B cell (primary cell): ENCODE data around the gene ASPRV1. TPM values are rescaled to one million over a fixed set of nuclear protein-coding genes. Genes with fewer than 3 reads are reported as not detected.

Source experiments
- ATAC-seq: fragments of 200-7000 bp; cut with Tn5 transposase; one replicate; pipeline ENCODE4 v1.10.0; 2021; ENCODE audit warnings: low read depth, mild to moderate bottlenecking, moderate number of reproducible peaks, moderate library complexity
- CTCF ChIA-PET: fragments of 350-600 bp; sonication (Branson Sonifier 250); formaldehyde crosslinking; loops from one replicate; lab custom pipeline; 2021; ENCODE audit warnings: antibody characterized with exemption, inconsistent platforms; lab: Charles Lee
- POLR2A ChIA-PET: fragments of 350-600 bp; sonication (Branson Sonifier 250); formaldehyde crosslinking; loops from one replicate; lab custom pipeline; 2021; ENCODE audit warnings: antibody characterized with exemption; lab: Charles Lee
- DNase-seq: peaks from one replicate; pipeline ENCODE4 v3.0.0; 2013
- H2AFZ ChIP-seq: 2 replicates; pipeline ENCODE4 v1.6.1; 2012; ENCODE audit warnings: mild to moderate bottlenecking, low read depth, low read length; ENCODE audit not compliant: insufficient read depth, poor library complexity, severe bottlenecking
- H3K27ac ChIP-seq, 2 donors: 1 replicate in 1 of 2; 2 replicates in 1 of 2; pipeline ENCODE4 v1.5.1; 2012 to 2013; ENCODE audit warnings: low read length in 2 of 2, mild to moderate bottlenecking in 2 of 2, moderate library complexity in 1 of 2
- H3K27me3 ChIP-seq, 4 experiments: fragments of 200-600 bp in 1 of 4; sonication (generic) in 1 of 4; replicated peaks in 1 of 4; 1 replicate in 2 of 4; 2 replicates in 2 of 4; pipeline versions ENCODE4 v1.6.1 to v1.7.0; 2013 to 2016; ENCODE audit warnings: low read length in 3 of 4, mild to moderate bottlenecking in 2 of 4, mixed read lengths in 1 of 4, moderate library complexity in 1 of 4; ENCODE audit not compliant: insufficient read depth in 4 of 4, control insufficient read depth in 3 of 4; ENCODE audit errors: control extremely low read depth in 1 of 4
- H3K36me3 ChIP-seq, 2 experiments: replicated peaks in 1 of 2; 1 replicate in 1 of 2; 2 replicates in 1 of 2; pipeline versions ENCODE4 v1.6.1 to v1.7.1; 2013; ENCODE audit warnings: low read length in 1 of 2; ENCODE audit not compliant: insufficient read depth in 2 of 2, control insufficient read depth in 1 of 2; ENCODE audit errors: control extremely low read depth in 1 of 2, extremely low read depth in 1 of 2
- H3K4me1 ChIP-seq, 2 donors: fragments of 200-600 bp in 1 of 2; sonication (generic) in 1 of 2; 1 replicate in 1 of 2; 2 replicates in 1 of 2; pipeline versions ENCODE4 v1.5.1 to v1.6.1; 2013 to 2017; ENCODE audit warnings: low read length in 2 of 2; ENCODE audit not compliant: control insufficient read depth in 2 of 2, insufficient read depth in 2 of 2
- H3K4me2 ChIP-seq: replicated peaks from 2 replicates; pipeline ENCODE3; 2012; ENCODE audit warnings: mild to moderate bottlenecking, low read depth, low read length; ENCODE audit not compliant: poor library complexity, severe bottlenecking
- H3K4me3 ChIP-seq, 5 experiments: fragments of 200-600 bp in 1 of 5; sonication (generic) in 1 of 5; 1 replicate in 3 of 5; 2 replicates in 2 of 5; pipeline versions ENCODE4 v1.5.1 to v1.7.0; 2011 to 2016; ENCODE audit warnings: low read length in 4 of 5, mild to moderate bottlenecking in 4 of 5, low read depth in 2 of 5, control low read depth in 1 of 5, moderate library complexity in 1 of 5; ENCODE audit not compliant: insufficient read depth in 1 of 5; ENCODE audit errors: control extremely low read depth in 1 of 5, extremely low read depth in 1 of 5
- H3K79me2 ChIP-seq: fragments of 200-600 bp; sonication (generic); one replicate; pipeline ENCODE4 v1.6.0; 2016; ENCODE audit warnings: low read length; ENCODE audit not compliant: control insufficient read depth, insufficient read depth
- H3K9ac ChIP-seq: fragments of 200-600 bp; sonication (generic); 2 replicates; pipeline ENCODE4 v1.6.1; 2017; ENCODE audit warnings: mild to moderate bottlenecking, low read length, moderate library complexity
- H3K9me3 ChIP-seq, 3 donors: one replicate each; pipeline versions ENCODE4 v1.6.1 to v1.7.1; 2013; ENCODE audit warnings: low read length in 2 of 3; ENCODE audit not compliant: control insufficient read depth in 2 of 3, insufficient read depth in 1 of 3; ENCODE audit errors: control extremely low read depth in 1 of 3
- H4K20me1 ChIP-seq: 2 replicates; pipeline ENCODE4 v1.6.0; 2012; ENCODE audit warnings: mild to moderate bottlenecking, low read length; ENCODE audit not compliant: insufficient read depth, control insufficient read depth, poor library complexity, severe bottlenecking
- H3K27ac Mint-ChIP-seq: one replicate; pipeline ENCODE4 v1.8.0; 2021; ENCODE audit warnings: mixed read lengths
- H3K27me3 Mint-ChIP-seq: one replicate; pipeline ENCODE4 v1.8.0; 2021; ENCODE audit warnings: mixed read lengths
- H3K4me1 Mint-ChIP-seq: one replicate; pipeline ENCODE4 v1.8.0; 2021; ENCODE audit warnings: mixed read lengths
- H3K4me3 Mint-ChIP-seq: one replicate; pipeline ENCODE4 v1.8.0; 2021; ENCODE audit warnings: mixed read lengths
- H3K9me3 Mint-ChIP-seq: one replicate; pipeline ENCODE4 v1.8.0; 2022; ENCODE audit warnings: mixed read lengths; ENCODE audit not compliant: insufficient read depth
- CTCF ChIP-seq: fragments of 200-600 bp; IDR thresholded peaks from one replicate; pipeline ENCODE4 v1.8.0; 2022; ENCODE audit warnings: antibody characterized with exemption, mild to moderate bottlenecking
- EZH2 ChIP-seq: IDR thresholded peaks from 2 replicates; pipeline ENCODE4 v1.6.1; 2012; ENCODE audit warnings: borderline replicate concordance, low read depth, mild to moderate bottlenecking, moderate library complexity, low read length; ENCODE audit not compliant: insufficient read depth, poor library complexity, severe bottlenecking
- WGBS: methylation state at CpG from one replicate; pipeline ENCODE4 v1.1.5; 2013; ENCODE audit warnings: missing lambda C conversion rate; ENCODE audit not compliant: insufficient coverage; 5-methylcytosine and 5-hydroxymethylcytosine counted together
- intact Hi-C: fragments of 100-400 bp; cut with micrococcal nuclease; formaldehyde crosslinking; loops from one replicate; pipeline ENCODE4 v1.10.0; 2022
- polyA plus RNA-seq: library from polyadenylated mRNA; depleted of rRNA; stranded (reverse); fragments of >200 nt; gene quantifications from 2 replicates; pipeline ENCODE4 v1.2.3, GENCODE V29; 2012
- total RNA-seq, 2 donors: library from RNA; stranded (reverse); fragments of 120-200 nt in 1 of 2; gene quantifications; 1 replicate in 1 of 2; 2 replicates in 1 of 2; pipeline versions ENCODE4 v1.2.3 to v1.2.4, GENCODE V29; 2013 to 2022

ASPRV1 gene
- total and polyA plus RNA-seq, 2 donors (not counting 1 experiment from before 2014, with no cell fraction given): 1.1 TPM

GRCh38 chr2:69934614-69934908 lies 26.9 kb downstream of the ASPRV1 start:
- Mint-ChIP-seq H3K27me3 (no peaks in the 10 kb centered on the region), H3K27ac (no peak overlapping the region), H3K4me1 (peaks cover 10% of the 10 kb centered on the region), H3K9me3 (no peaks in the 10 kb centered on the region), H3K4me3 (no peak overlapping the region)
- intact Hi-C loops: no loop called here
- Histone ChIP-seq H3K4me2 (no peak overlapping the region), H3K27ac (no peak overlapping the region), H2AFZ (no peak overlapping the region), H3K4me1 (no peaks in the 10 kb centered on the region), H3K9ac (no peak overlapping the region), H3K4me3 (no peak overlapping the region), H3K27me3 (no peaks in the 10 kb centered on the region), H4K20me1 (peaks cover 6% of the 10 kb centered on the region), H3K36me3 (peaks cover 6 to 46% of the 10 kb centered on the region in 2 experiments), H3K9me3 (no peaks in the 10 kb centered on the region), H3K79me2 (peaks cover 7% of the 10 kb centered on the region)
- no CpG with 5 or more reads among the region's 1 CpG for WGBS
- no peak for TF ChIP-seq EZH2
- no peak for TF ChIP-seq CTCF
- ChIA-PET POLR2A (no interaction called here), CTCF (interaction anchor here (1.4 kb wide), 1 partner anchor 8 kb away, joined by 3 read pairs; no protein-coding TSS in a partner anchor)
- DNase-seq (no peak), ATAC-seq (no peak)

- DNase-seq (no peak), ATAC-seq (no peak)
- POLR2A ChIA-PET: no interaction called here
- H3K9ac ChIP-seq: no peak overlapping the region
- H3K36me3 ChIP-seq: peaks cover 8 to 45% of the 10 kb centered on the region in 2 experiments
- CTCF ChIA-PET: interaction anchor here (1.4 kb wide), 1 partner anchor 9 kb away, joined by 3 read pairs; no protein-coding TSS in a partner anchor
- no peaks in the 10 kb centered on the region for H3K4me1 ChIP-seq
- no peaks in the 10 kb centered on the region for H3K27me3 ChIP-seq
- H2AFZ ChIP-seq: no peak overlapping the region
- intact Hi-C loops: no loop called here
- H3K27ac ChIP-seq: no peak overlapping the region
- no peak for TF ChIP-seq CTCF
- TF ChIP-seq EZH2: no peak
- peaks cover 10% of the 10 kb centered on the region for H3K4me1 Mint-ChIP-seq
- no peaks in the 10 kb centered on the region for H3K27me3 Mint-ChIP-seq
- H3K79me2 ChIP-seq: peaks cover 7% of the 10 kb centered on the region
- H3K9me3 ChIP-seq: no peaks in the 10 kb centered on the region
- H3K27ac Mint-ChIP-seq: no peak overlapping the region
- H3K4me2 ChIP-seq: no peak overlapping the region
- no peaks in the 10 kb centered on the region for H3K9me3 Mint-ChIP-seq
- 45% methylated on average over 3 of the region's 4 CpGs for WGBS
- H3K4me3 Mint-ChIP-seq: no peak overlapping the region
- H3K4me3 ChIP-seq: no peak overlapping the region
- H4K20me1 ChIP-seq: peaks cover 6% of the 10 kb centered on the region
Observed at GRCh38 chr2:69933839-69934613, 27.4 kb downstream of the ASPRV1 start.
